Activated CD4-positive, alpha-beta T cell treated with anti-CD3 and anti-CD28 coated beads for 36 hours (primary cell): ENCODE results near the gene ASTN2. TPM values are rescaled to one million over a fixed set of nuclear protein-coding genes. Genes with fewer than 3 reads are reported as not detected.

Experiments used
- ATAC-seq: fragments of 200-7000 bp; cut with Tn5 transposase; one replicate; pipeline ENCODE4 v1.10.0; 2021; ENCODE audit warnings: mild to moderate bottlenecking, moderate library complexity
- CTCF ChIA-PET: fragments of 350-600 bp; sonication (Branson Sonifier 250); formaldehyde crosslinking; loops from one replicate; lab custom pipeline; 2021; ENCODE audit warnings: antibody characterized with exemption; lab: Charles Lee
- POLR2A ChIA-PET: fragments of 350-600 bp; sonication (Branson Sonifier 250); formaldehyde crosslinking; loops from one replicate; lab custom pipeline; 2021; ENCODE audit warnings: antibody characterized with exemption, inconsistent platforms; lab: Charles Lee
- DNase-seq: peaks from one replicate; pipeline ENCODE4 v3.0.0-alpha.2; 2020
- H3K27ac Mint-ChIP-seq: one replicate; pipeline ENCODE4 v1.8.0; 2021; ENCODE audit warnings: mixed read lengths
- H3K27me3 Mint-ChIP-seq: one replicate; pipeline ENCODE4 v1.8.0; 2021; ENCODE audit warnings: mixed read lengths
- H3K36me3 Mint-ChIP-seq: one replicate; pipeline ENCODE4 v1.8.0; 2021; ENCODE audit warnings: low read depth, mixed read lengths
- H3K4me1 Mint-ChIP-seq: one replicate; pipeline ENCODE4 v1.8.0; 2021; ENCODE audit warnings: mixed read lengths
- H3K4me3 Mint-ChIP-seq: one replicate; pipeline ENCODE4 v1.8.0; 2021; ENCODE audit warnings: mild to moderate bottlenecking, moderate library complexity, mixed read lengths
- H3K9me3 Mint-ChIP-seq: one replicate; pipeline ENCODE4 v1.8.0; 2021; ENCODE audit warnings: low read depth, mixed read lengths
- intact Hi-C, 2 experiments: fragments of 100-400 bp; cut with DNase I in 1 of 2; cut with micrococcal nuclease in 1 of 2; formaldehyde crosslinking; loops; one replicate each; pipeline versions ENCODE4 v1.14.2 to v1.15.1; 2022 to 2024; cut with DNase I, micrococcal nuclease
- total RNA-seq, 2 experiments: library from RNA; stranded (reverse); gene quantifications; one replicate each; pipeline ENCODE4 v1.2.3, GENCODE V29; 2021

Gene ASTN2
- total RNA-seq, 2 experiments from 2014 or later, result 3.0 to 4.2 TPM

GRCh38 chr9:117317192-117317591 lies 97.7 kb downstream of the ASTN2 start:
- H3K4me1 Mint-ChIP-seq, result no peaks in the 10 kb centered on the region

GRCh38 chr9:117315236-117315635 lies 99.6 kb downstream of the ASTN2 start:
- intact Hi-C loops, result no loop called here
- no peak for DNase-seq
- Mint-ChIP-seq H3K9me3 (no peaks in the 10 kb centered on the region), H3K4me1 (no peaks in the 10 kb centered on the region), H3K4me3 (no peak overlapping the region), H3K27me3 (no peaks in the 10 kb centered on the region), H3K36me3 (no peaks in the 10 kb centered on the region), H3K27ac (no peak overlapping the region)
- POLR2A ChIA-PET, result no interaction called here
- CTCF ChIA-PET, result no interaction called here
- ATAC-seq, result no peak

More at GRCh38 chr9:117317192-117317591, 97.7 kb downstream of the ASTN2 start:
- Mint-ChIP-seq H3K36me3 (no peaks in the 10 kb centered on the region), H3K27me3 (no peaks in the 10 kb centered on the region), H3K9me3 (no peaks in the 10 kb centered on the region), H3K4me3 (no peak overlapping the region), H3K27ac (no peak overlapping the region)
- CTCF ChIA-PET, result interaction anchor here (0.6 kb wide), 1 partner anchor 689 kb away, joined by 3 read pairs; no protein-coding TSS in a partner anchor
- ATAC-seq, result no peak
- DNase-seq, result no peak
- intact Hi-C loops, result no loop called here
- POLR2A ChIA-PET, result no interaction called here

GRCh38 chr9:117313989-117314388 lies 100.9 kb downstream of the ASTN2 start:
- Mint-ChIP-seq H3K36me3 (no peaks in the 10 kb centered on the region), H3K9me3 (no peaks in the 10 kb centered on the region), H3K27ac (no peak overlapping the region), H3K4me1 (no peaks in the 10 kb centered on the region), H3K4me3 (no peak overlapping the region), H3K27me3 (no peaks in the 10 kb centered on the region)
- ChIA-PET POLR2A (no interaction called here), CTCF (no interaction called here)
- DNase-seq, result no peak
- ATAC-seq, result no peak
- intact Hi-C loops, result no loop called here

GRCh38 chr9:117307701-117308100 lies 107.2 kb downstream of the ASTN2 start:
- H3K4me1 Mint-ChIP-seq, result no peaks in the 10 kb centered on the region
- DNase-seq (no peak), ATAC-seq (no peak)
- no peak overlapping the region for H3K27ac Mint-ChIP-seq
- intact Hi-C loops, result no loop called here
- H3K9me3 Mint-ChIP-seq, result no peaks in the 10 kb centered on the region
- ChIA-PET POLR2A (no interaction called here), CTCF (no interaction called here)
- H3K36me3 Mint-ChIP-seq, result no peaks in the 10 kb centered on the region
- no peaks in the 10 kb centered on the region for H3K27me3 Mint-ChIP-seq
- no peak overlapping the region for H3K4me3 Mint-ChIP-seq

GRCh38 chr9:117306032-117306431 lies 108.8 kb downstream of the ASTN2 start:
- H3K27ac Mint-ChIP-seq, result no peak overlapping the region
- H3K4me3 Mint-ChIP-seq, result no peak overlapping the region
- H3K9me3 Mint-ChIP-seq, result no peaks in the 10 kb centered on the region
- DNase-seq, result no peak
- intact Hi-C loops, result no loop called here
- ChIA-PET CTCF (no interaction called here), POLR2A (no interaction called here)
- H3K27me3 Mint-ChIP-seq, result no peaks in the 10 kb centered on the region
- no peaks in the 10 kb centered on the region for H3K4me1 Mint-ChIP-seq
- H3K36me3 Mint-ChIP-seq, result no peaks in the 10 kb centered on the region
- no peak for ATAC-seq

- Mint-ChIP-seq H3K4me3 (no peak overlapping the region), H3K27ac (no peak overlapping the region), H3K27me3 (no peaks in the 10 kb centered on the region), H3K4me1 (no peaks in the 10 kb centered on the region), H3K9me3 (no peaks in the 10 kb centered on the region), H3K36me3 (no peaks in the 10 kb centered on the region)
- no peak for DNase-seq
- intact Hi-C loops, result no loop called here
- ATAC-seq, result no peak
- ChIA-PET POLR2A (no interaction called here), CTCF (no interaction called here)
Measured at GRCh38 chr9:117305454-117305853, 109.4 kb downstream of the ASTN2 start.

GRCh38 chr9:117304549-117304948 lies 110.3 kb downstream of the ASTN2 start:
- H3K4me3 Mint-ChIP-seq, result no peak overlapping the region
- CTCF ChIA-PET, result no interaction called here
- ATAC-seq (no peak), DNase-seq (no peak)
- H3K9me3 Mint-ChIP-seq, result no peaks in the 10 kb centered on the region
- no peaks in the 10 kb centered on the region for H3K36me3 Mint-ChIP-seq
- POLR2A ChIA-PET, result no interaction called here
- intact Hi-C loops, result no loop called here
- no peak overlapping the region for H3K27ac Mint-ChIP-seq
- no peaks in the 10 kb centered on the region for H3K4me1 Mint-ChIP-seq
- H3K27me3 Mint-ChIP-seq, result no peaks in the 10 kb centered on the region

- intact Hi-C loops, result no loop called here
Measured at GRCh38 chr9:117303643-117304230, 111.1 kb downstream of the ASTN2 start.

GRCh38 chr9:117302487-117302886 lies 112.4 kb downstream of the ASTN2 start:
- H3K4me3 Mint-ChIP-seq, result no peak overlapping the region
- H3K9me3 Mint-ChIP-seq, result no peaks in the 10 kb centered on the region
- no peaks in the 10 kb centered on the region for H3K27me3 Mint-ChIP-seq
- no peak overlapping the region for H3K27ac Mint-ChIP-seq
- no peaks in the 10 kb centered on the region for H3K4me1 Mint-ChIP-seq
- POLR2A ChIA-PET, result no interaction called here
- intact Hi-C loops, result no loop called here
- no peaks in the 10 kb centered on the region for H3K36me3 Mint-ChIP-seq
- no peak for ATAC-seq
- DNase-seq, result no peak
- CTCF ChIA-PET, result no interaction called here

More at GRCh38 chr9:117303643-117304230, 111.1 kb downstream of the ASTN2 start:
- DNase-seq (no peak), ATAC-seq (no peak)
- ChIA-PET CTCF (no interaction called here), POLR2A (no interaction called here)
- no peaks in the 10 kb centered on the region for H3K9me3 Mint-ChIP-seq
- no peaks in the 10 kb centered on the region for H3K4me1 Mint-ChIP-seq
- no peaks in the 10 kb centered on the region for H3K36me3 Mint-ChIP-seq
- no peak overlapping the region for H3K27ac Mint-ChIP-seq
- no peaks in the 10 kb centered on the region for H3K27me3 Mint-ChIP-seq
- H3K4me3 Mint-ChIP-seq, result no peak overlapping the region

- no peaks in the 10 kb centered on the region for H3K4me1 Mint-ChIP-seq
- ChIA-PET CTCF (no interaction called here), POLR2A (no interaction called here)
- no peaks in the 10 kb centered on the region for H3K9me3 Mint-ChIP-seq
- H3K4me3 Mint-ChIP-seq, result no peak overlapping the region
- ATAC-seq (no peak), DNase-seq (no peak)
- intact Hi-C loops, result no loop called here
- no peak overlapping the region for H3K27ac Mint-ChIP-seq
- H3K36me3 Mint-ChIP-seq, result no peaks in the 10 kb centered on the region
- H3K27me3 Mint-ChIP-seq, result no peaks in the 10 kb centered on the region
Measured at GRCh38 chr9:117300371-117301110, 114.3 kb downstream of the ASTN2 start.

- Mint-ChIP-seq H3K27me3 (no peaks in the 10 kb centered on the region), H3K36me3 (no peaks in the 10 kb centered on the region), H3K4me1 (no peaks in the 10 kb centered on the region), H3K27ac (no peak overlapping the region), H3K4me3 (no peak overlapping the region), H3K9me3 (peaks cover 5% of the 10 kb centered on the region)
- ChIA-PET CTCF (no interaction called here), POLR2A (no interaction called here)
- ATAC-seq (no peak), DNase-seq (no peak)
- intact Hi-C loops, result no loop called here
Measured at GRCh38 chr9:117296453-117296852, 118.4 kb downstream of the ASTN2 start.
